Mesendoderm (in vitro differentiated cells): ENCODE measurements around the gene STUB1.

ENCODE experiments used
- DNase-seq: peaks from one replicate; pipeline ENCODE4 v3.0.0; 2013
- H2AK5ac ChIP-seq: 2 replicates; pipeline ENCODE4 v1.6.1; 2013; ENCODE audit warnings: low read length, inconsistent platforms
- H2BK120ac ChIP-seq: 2 replicates; pipeline ENCODE4 v1.6.1; 2013; ENCODE audit warnings: low read depth, mild to moderate bottlenecking, low read length, moderate library complexity, mixed read lengths
- H2BK15ac ChIP-seq: replicated peaks from 2 replicates; pipeline ENCODE4 v1.6.1; 2013; ENCODE audit warnings: low read depth, mild to moderate bottlenecking, moderate library complexity
- H2BK5ac ChIP-seq: 2 replicates; pipeline ENCODE4 v1.6.1; 2013; ENCODE audit warnings: low read length, inconsistent platforms
- H3K18ac ChIP-seq: 2 replicates; pipeline ENCODE4 v1.6.1; 2013; ENCODE audit warnings: mild to moderate bottlenecking, low read length, mixed read lengths
- H3K23ac ChIP-seq: one replicate; pipeline ENCODE4 v1.6.1; 2013; ENCODE audit warnings: low read length
- H3K27ac ChIP-seq: 2 replicates; pipeline ENCODE4 v1.5.1; 2013; ENCODE audit warnings: low read depth, mild to moderate bottlenecking, inconsistent platforms, low read length, moderate library complexity
- H3K27me3 ChIP-seq: 2 replicates; pipeline ENCODE4 v1.6.1; 2013; ENCODE audit warnings: low read length, control low read depth, mild to moderate bottlenecking, inconsistent platforms; ENCODE audit not compliant: insufficient read depth, poor library complexity
- H3K36me3 ChIP-seq: 2 replicates; pipeline ENCODE4 v1.6.1; 2013; ENCODE audit warnings: low read length, inconsistent platforms; ENCODE audit not compliant: control insufficient read depth, insufficient read depth
- H3K4ac ChIP-seq: one replicate; pipeline ENCODE4 v1.6.1; 2013; ENCODE audit warnings: low read depth, mild to moderate bottlenecking, low read length, moderate library complexity
- H3K4me1 ChIP-seq: 2 replicates; pipeline ENCODE4 v1.6.1; 2013; ENCODE audit warnings: low read depth, low read length, inconsistent platforms; ENCODE audit not compliant: control insufficient read depth
- H3K4me2 ChIP-seq: 2 replicates; pipeline ENCODE4 v1.6.1; 2013; ENCODE audit warnings: low read length
- H3K4me3 ChIP-seq: 2 replicates; pipeline ENCODE4 v1.5.1; 2013; ENCODE audit warnings: mild to moderate bottlenecking, low read length
- H3K56ac ChIP-seq: one replicate; pipeline ENCODE4 v1.6.1; 2013; ENCODE audit warnings: low read length
- H3K79me1 ChIP-seq: 2 replicates; pipeline ENCODE4 v1.6.1; 2013; ENCODE audit warnings: low read length, inconsistent platforms
- H3K79me2 ChIP-seq: 2 replicates; pipeline ENCODE4 v1.6.1; 2013; ENCODE audit warnings: mild to moderate bottlenecking, low read length; ENCODE audit not compliant: control insufficient read depth, insufficient read depth
- H3K9ac ChIP-seq: 2 replicates; pipeline ENCODE4 v1.6.1; 2013; ENCODE audit warnings: low read length, inconsistent platforms
- H4K5ac ChIP-seq: one replicate; pipeline ENCODE4 v1.6.1; 2013; ENCODE audit warnings: low read length
- H4K8ac ChIP-seq: one replicate; pipeline ENCODE4 v1.6.1; 2013; ENCODE audit warnings: low read depth, mild to moderate bottlenecking, control low read depth, low read length, moderate library complexity
- WGBS: extraction: QIAGEN DNeasy Blood & Tissue Kit; methylation state at CpG from one replicate; pipeline ENCODE4 v1.1.7; 2013; ENCODE audit warnings: low lambda C conversion rate, missing lambda C conversion rate; ENCODE audit not compliant: insufficient coverage; ENCODE audit errors: extremely low coverage; 5-methylcytosine and 5-hydroxymethylcytosine counted together

STUB1 gene

DNA sequence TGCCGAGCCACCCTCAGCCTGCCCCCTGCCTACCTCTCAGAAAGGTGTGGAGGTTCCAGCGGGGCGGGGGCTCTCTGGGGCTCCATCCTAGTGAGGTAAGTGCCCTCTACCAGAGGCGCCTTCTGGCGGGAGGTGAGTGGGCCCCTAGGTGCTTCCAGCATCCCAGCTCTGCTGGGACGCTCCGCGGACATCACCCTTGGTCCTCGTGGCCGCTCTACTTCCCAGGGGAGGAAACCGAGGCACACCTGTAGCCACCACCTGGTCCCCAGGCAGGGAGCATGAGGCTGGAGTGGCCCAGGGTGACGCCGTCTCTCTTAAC, 37.2 kb upstream of the STUB1 start:
- Histone ChIP-seq H3K56ac (no peak overlapping the region), H3K18ac (no peak overlapping the region), H3K36me3 (no peaks in the 10 kb centered on the region), H3K27me3 (no peaks in the 10 kb centered on the region), H4K8ac (no peak overlapping the region), H3K4me1 (no peaks in the 10 kb centered on the region), H2BK5ac (no peak overlapping the region), H3K4ac (no peak overlapping the region), H2BK120ac (no peak overlapping the region), H3K4me3 (no peak overlapping the region), H3K27ac (no peak overlapping the region), H4K5ac (no peak overlapping the region), H3K9ac (no peak overlapping the region), H3K79me2 (no peaks in the 10 kb centered on the region), H3K23ac (no peak overlapping the region), H3K4me2 (no peak overlapping the region), H2BK15ac (no peak overlapping the region), H3K79me1 (no peaks in the 10 kb centered on the region), H2AK5ac (no peak overlapping the region)
- WGBS: no CpG with 5 or more reads among the region's 13 CpGs
- DNase-seq: no peak

DNA sequence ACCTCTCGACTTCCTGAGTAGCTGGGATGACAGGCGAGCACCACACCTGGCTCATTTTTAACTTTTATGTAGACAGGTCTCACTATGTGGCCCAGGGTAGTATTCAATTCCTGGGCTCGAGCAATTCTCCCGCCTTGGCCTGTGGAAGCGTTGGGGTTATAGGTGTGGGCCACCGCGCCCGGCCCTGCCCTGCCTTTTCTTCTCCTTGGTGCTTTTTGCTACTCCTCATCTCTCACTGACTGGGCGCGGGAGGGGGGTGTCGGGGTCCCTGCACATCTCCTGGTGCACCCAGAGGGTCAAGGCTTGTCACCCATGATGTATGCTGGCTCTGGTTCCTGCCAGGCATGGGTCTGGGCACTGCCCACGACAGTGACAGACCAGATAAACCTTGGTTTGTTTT, 35.7 kb upstream of the STUB1 start:
- no peak overlapping the region for H3K4me2 ChIP-seq

DNA sequence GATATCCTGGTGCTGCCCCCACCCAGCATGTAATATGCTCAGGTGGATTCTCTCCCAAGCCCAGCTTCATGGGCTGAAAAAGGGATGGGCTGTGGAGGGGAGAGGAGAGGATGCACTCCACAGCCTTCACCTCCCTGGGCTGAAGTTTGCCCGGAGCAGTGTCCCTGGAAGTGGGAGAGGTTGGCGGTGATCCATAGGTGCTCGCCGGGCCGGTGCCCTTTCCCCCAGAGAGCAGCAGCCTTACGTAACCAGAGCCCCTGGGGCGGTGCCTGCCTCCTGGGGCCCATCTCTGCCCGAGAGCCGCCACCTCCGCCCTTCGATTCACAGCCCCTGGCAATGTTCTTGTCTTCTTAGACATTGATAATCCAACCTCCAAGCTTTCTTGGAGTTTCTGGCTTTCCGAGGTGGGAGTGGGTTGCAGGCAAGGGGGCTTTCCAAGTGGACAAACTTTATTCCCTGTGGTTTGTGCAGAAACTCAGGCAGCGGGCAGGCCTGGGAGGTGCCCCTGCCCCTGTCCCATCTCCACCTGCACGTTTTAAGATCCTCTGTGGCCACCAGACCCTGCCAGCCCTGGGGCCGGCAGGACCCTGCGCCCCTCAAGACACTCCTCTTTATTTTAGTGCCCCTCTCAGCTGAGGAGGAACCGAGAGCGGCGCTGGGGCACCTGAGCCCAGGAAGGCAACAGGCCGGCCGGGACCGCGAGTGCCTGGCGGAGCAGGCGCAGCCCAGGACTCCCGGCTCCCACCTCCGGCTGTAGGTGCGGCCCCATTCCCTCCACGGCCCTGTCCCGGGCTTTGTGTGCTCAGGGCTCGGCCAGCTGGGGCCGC, 34.1 kb upstream of the STUB1 start:
- Histone ChIP-seq H3K4ac (no peak overlapping the region), H3K27ac (no peak overlapping the region), H2BK15ac (no peak overlapping the region), H4K8ac (no peak overlapping the region), H3K79me2 (no peaks in the 10 kb centered on the region), H3K79me1 (no peaks in the 10 kb centered on the region), H3K36me3 (no peaks in the 10 kb centered on the region), H3K4me2 (no peak overlapping the region), H3K23ac (no peak overlapping the region), H3K27me3 (no peaks in the 10 kb centered on the region), H3K9ac (no peak overlapping the region), H2AK5ac (no peak overlapping the region), H3K18ac (no peak overlapping the region), H3K56ac (no peak overlapping the region), H4K5ac (no peak overlapping the region), H3K4me1 (no peaks in the 10 kb centered on the region), H2BK5ac (no peak overlapping the region), H3K4me3 (no peak overlapping the region), H2BK120ac (no peak overlapping the region)
- no CpG with 5 or more reads among the region's 32 CpGs for WGBS
- no peak for DNase-seq

More for the DNA sequence above, 35.7 kb upstream of the STUB1 start:
- Histone ChIP-seq H3K79me1 (no peaks in the 10 kb centered on the region), H2BK5ac (no peak overlapping the region), H4K5ac (no peak overlapping the region), H3K18ac (no peak overlapping the region), H2BK120ac (no peak overlapping the region), H3K4ac (no peak overlapping the region), H4K8ac (no peak overlapping the region), H3K79me2 (no peaks in the 10 kb centered on the region), H3K27ac (no peak overlapping the region), H3K36me3 (no peaks in the 10 kb centered on the region), H3K23ac (no peak overlapping the region), H2AK5ac (no peak overlapping the region), H3K56ac (no peak overlapping the region), H3K4me1 (no peaks in the 10 kb centered on the region), H3K9ac (no peak overlapping the region), H2BK15ac (no peak overlapping the region), H3K27me3 (no peaks in the 10 kb centered on the region), H3K4me3 (no peak overlapping the region)
- no peak for DNase-seq
- WGBS: no CpG with 5 or more reads among the region's 12 CpGs

DNA sequence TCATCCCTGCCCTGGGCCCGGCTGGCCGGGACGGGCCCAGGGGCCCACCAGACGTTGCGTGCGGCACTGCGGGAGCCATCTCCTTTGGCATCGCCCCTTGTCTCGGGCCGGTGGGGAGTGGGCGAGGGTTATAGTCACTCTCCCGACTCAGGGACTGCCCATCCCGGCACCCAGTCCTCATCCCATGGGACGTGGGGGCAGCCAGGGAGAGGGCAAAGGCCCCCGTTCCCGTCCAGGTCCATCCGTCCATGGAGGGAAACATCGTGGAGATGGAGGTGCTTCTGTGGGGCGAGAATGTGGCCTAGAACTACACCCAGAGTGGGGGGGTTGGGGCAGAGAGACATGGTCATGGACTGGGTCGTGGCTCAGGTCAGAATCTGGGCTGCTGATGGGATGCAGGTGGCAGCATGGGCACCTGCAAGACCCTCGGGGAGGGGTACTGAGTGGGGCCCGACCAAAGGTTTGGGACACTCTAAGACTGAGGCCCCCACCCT, 33.5 kb upstream of the STUB1 start:
- H4K8ac ChIP-seq: no peak overlapping the region
- H3K27me3 ChIP-seq: no peaks in the 10 kb centered on the region
- no CpG with 5 or more reads among the region's 22 CpGs for WGBS
- no peak overlapping the region for H2AK5ac ChIP-seq
- no peaks in the 10 kb centered on the region for H3K36me3 ChIP-seq
- no peak overlapping the region for H3K4me3 ChIP-seq
- DNase-seq: no peak
- H2BK5ac ChIP-seq: no peak overlapping the region
- H4K5ac ChIP-seq: no peak overlapping the region
- H2BK15ac ChIP-seq: no peak overlapping the region
- no peak overlapping the region for H3K18ac ChIP-seq
- no peak overlapping the region for H3K9ac ChIP-seq
- no peak overlapping the region for H2BK120ac ChIP-seq
- no peaks in the 10 kb centered on the region for H3K79me1 ChIP-seq
- no peaks in the 10 kb centered on the region for H3K4me1 ChIP-seq
- H3K79me2 ChIP-seq: no peaks in the 10 kb centered on the region
- no peak overlapping the region for H3K23ac ChIP-seq
- no peak overlapping the region for H3K4ac ChIP-seq
- no peak overlapping the region for H3K4me2 ChIP-seq
- H3K56ac ChIP-seq: no peak overlapping the region
- H3K27ac ChIP-seq: no peak overlapping the region

- H3K36me3 ChIP-seq: no peaks in the 10 kb centered on the region
- H3K79me1 ChIP-seq: no peaks in the 10 kb centered on the region
- DNase-seq: no peak
- no peak overlapping the region for H3K4ac ChIP-seq
- no peaks in the 10 kb centered on the region for H3K79me2 ChIP-seq
- no peak overlapping the region for H3K9ac ChIP-seq
- no peak overlapping the region for H4K5ac ChIP-seq
- H2BK5ac ChIP-seq: no peak overlapping the region
- no peak overlapping the region for H3K23ac ChIP-seq
- no peak overlapping the region for H3K56ac ChIP-seq
- no peak overlapping the region for H2AK5ac ChIP-seq
- no peak overlapping the region for H3K4me3 ChIP-seq
- no CpG with 5 or more reads among the region's 25 CpGs for WGBS
- no peak overlapping the region for H3K27ac ChIP-seq
- no peak overlapping the region for H4K8ac ChIP-seq
- H2BK120ac ChIP-seq: no peak overlapping the region
- no peaks in the 10 kb centered on the region for H3K4me1 ChIP-seq
- no peak overlapping the region for H3K4me2 ChIP-seq
- H3K18ac ChIP-seq: no peak overlapping the region
- H3K27me3 ChIP-seq: no peaks in the 10 kb centered on the region
- no peak overlapping the region for H2BK15ac ChIP-seq
These were observed 32.9 kb upstream of the STUB1 start for GRCh38 chr16:647173-647902.
